OCI-LY7 (cell line): ENCODE data around the gene STK26.

Experiments
- EZH2phosphoT487 ChIP-seq: fragments of 200-600 bp; sonication (generic); IDR thresholded peaks from 2 replicates; pipeline ENCODE4 v1.6.1; 2018; ENCODE audit warnings: low read depth, borderline replicate concordance, mild to moderate bottlenecking, mixed run types, antibody characterized with exemption, low read length, moderate library complexity, mixed read lengths
- TF ChIP-seq, protein P1 (sequence below): fragments of 200-600 bp; sonication (generic); conservative IDR thresholded peaks from 2 replicates; pipeline ENCODE4 v1.5.1; 2014; ENCODE audit warnings: mild to moderate bottlenecking, antibody characterized with exemption, low read length, moderate library complexity, mixed read lengths

DNA sequence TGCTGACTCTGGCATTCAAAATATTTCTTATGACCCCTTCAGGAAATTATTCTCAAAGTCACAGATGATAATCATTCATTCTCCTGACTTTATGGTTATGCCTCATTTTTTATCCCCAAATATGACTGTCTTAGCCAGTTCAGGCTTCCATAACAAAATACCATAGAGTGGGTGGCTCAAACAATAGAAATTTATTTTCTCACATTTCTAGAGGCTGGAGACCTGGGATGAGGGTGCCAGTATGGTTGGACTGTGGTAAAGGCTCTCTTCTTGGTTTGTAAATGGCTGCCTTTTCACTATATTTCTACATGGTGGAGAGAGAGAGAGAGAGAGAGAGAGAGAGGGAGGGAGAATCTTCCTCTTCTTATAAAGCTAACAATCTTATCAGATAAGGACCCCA lies 84.2 kb downstream of the STK26 start:
- no peak for TF ChIP-seq EZH2phosphoT487
- TF ChIP-seq, protein P1, sequence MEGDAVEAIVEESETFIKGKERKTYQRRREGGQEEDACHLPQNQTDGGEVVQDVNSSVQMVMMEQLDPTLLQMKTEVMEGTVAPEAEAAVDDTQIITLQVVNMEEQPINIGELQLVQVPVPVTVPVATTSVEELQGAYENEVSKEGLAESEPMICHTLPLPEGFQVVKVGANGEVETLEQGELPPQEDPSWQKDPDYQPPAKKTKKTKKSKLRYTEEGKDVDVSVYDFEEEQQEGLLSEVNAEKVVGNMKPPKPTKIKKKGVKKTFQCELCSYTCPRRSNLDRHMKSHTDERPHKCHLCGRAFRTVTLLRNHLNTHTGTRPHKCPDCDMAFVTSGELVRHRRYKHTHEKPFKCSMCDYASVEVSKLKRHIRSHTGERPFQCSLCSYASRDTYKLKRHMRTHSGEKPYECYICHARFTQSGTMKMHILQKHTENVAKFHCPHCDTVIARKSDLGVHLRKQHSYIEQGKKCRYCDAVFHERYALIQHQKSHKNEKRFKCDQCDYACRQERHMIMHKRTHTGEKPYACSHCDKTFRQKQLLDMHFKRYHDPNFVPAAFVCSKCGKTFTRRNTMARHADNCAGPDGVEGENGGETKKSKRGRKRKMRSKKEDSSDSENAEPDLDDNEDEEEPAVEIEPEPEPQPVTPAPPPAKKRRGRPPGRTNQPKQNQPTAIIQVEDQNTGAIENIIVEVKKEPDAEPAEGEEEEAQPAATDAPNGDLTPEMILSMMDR: no peak
